Keratinocyte (primary cell): Measurements from ENCODE around the gene ABI3BP.

Experiments used
- EZH2 ChIP-seq: IDR thresholded peaks from one replicate; pipeline ENCODE4 v1.6.1; 2012; ENCODE audit warnings: inconsistent platforms, mild to moderate bottlenecking, low read length, moderate library complexity
- TF ChIP-seq, protein P1 (sequence below), 3 experiments: IDR thresholded peaks in 1 of 3; conservative IDR thresholded peaks in 1 of 3; optimal IDR thresholded peaks in 1 of 3; 2 replicates in 2 of 3; 3 replicates in 1 of 3; pipeline versions ENCODE3 to v1.5.1; 2011; ENCODE audit warnings: low read length in 3 of 3, mild to moderate bottlenecking in 3 of 3, moderate library complexity in 2 of 3, control low read depth in 1 of 3, inconsistent platforms in 1 of 3; ENCODE audit not compliant: insufficient read depth in 2 of 3; ENCODE audit errors: extremely low read depth in 1 of 3

- TF ChIP-seq, protein P1, sequence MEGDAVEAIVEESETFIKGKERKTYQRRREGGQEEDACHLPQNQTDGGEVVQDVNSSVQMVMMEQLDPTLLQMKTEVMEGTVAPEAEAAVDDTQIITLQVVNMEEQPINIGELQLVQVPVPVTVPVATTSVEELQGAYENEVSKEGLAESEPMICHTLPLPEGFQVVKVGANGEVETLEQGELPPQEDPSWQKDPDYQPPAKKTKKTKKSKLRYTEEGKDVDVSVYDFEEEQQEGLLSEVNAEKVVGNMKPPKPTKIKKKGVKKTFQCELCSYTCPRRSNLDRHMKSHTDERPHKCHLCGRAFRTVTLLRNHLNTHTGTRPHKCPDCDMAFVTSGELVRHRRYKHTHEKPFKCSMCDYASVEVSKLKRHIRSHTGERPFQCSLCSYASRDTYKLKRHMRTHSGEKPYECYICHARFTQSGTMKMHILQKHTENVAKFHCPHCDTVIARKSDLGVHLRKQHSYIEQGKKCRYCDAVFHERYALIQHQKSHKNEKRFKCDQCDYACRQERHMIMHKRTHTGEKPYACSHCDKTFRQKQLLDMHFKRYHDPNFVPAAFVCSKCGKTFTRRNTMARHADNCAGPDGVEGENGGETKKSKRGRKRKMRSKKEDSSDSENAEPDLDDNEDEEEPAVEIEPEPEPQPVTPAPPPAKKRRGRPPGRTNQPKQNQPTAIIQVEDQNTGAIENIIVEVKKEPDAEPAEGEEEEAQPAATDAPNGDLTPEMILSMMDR (optimal IDR thresholded peaks at IDR 0.05 in 1 of 3, IDR thresholded peaks at IDR 0.05 in 1 of 3, conservative IDR thresholded peaks at IDR 0.05 in 1 of 3; ENCODE audit: extremely low read depth in 1 of 3, insufficient read depth in 2 of 3, low read length in 3 of 3) = no peak
- no peak for TF ChIP-seq EZH2
Observed at GRCh38 chr3:100753846-100754245, 239.4 kb downstream of the ABI3BP start.
